KBM-7 (cell line): ENCODE results near the gene RAD17.
"Not testable (repeated sequence)": the region's sequence is repeated elsewhere in the genome, so short reads cannot be mapped to it uniquely, and the experiment has no call there.

Source experiments
- DNase-seq: peaks from one replicate; pipeline ENCODE4 v3.0.0-alpha.2; 2015
- in situ Hi-C: fragments of 300-500 bp; cut with MboI; formaldehyde crosslinking; loops from 2 replicates; pipeline ENCODE4 v1.14.3; 2020; ENCODE audit warnings: low sequenced_read_pairs, low pct_unique_long_range_greater_than_20kb, mixed read lengths

RAD17 gene

GRCh38 chr5:69368458-69369339 lies 919 bp upstream of the RAD17 start:
- peak; percentile 53 for DNase-seq
- in situ Hi-C loops: no loop called here

- DNase-seq: peak; percentile 16
- in situ Hi-C loops: not testable (repeated sequence)
Observed at GRCh38 chr5:69370335-69370734, 717 bp downstream of the RAD17 start.

GRCh38 chr5:69372394-69372793 lies 2.8 kb downstream of the RAD17 start:
- no peak for DNase-seq
- in situ Hi-C loops: no loop called here

DNA sequence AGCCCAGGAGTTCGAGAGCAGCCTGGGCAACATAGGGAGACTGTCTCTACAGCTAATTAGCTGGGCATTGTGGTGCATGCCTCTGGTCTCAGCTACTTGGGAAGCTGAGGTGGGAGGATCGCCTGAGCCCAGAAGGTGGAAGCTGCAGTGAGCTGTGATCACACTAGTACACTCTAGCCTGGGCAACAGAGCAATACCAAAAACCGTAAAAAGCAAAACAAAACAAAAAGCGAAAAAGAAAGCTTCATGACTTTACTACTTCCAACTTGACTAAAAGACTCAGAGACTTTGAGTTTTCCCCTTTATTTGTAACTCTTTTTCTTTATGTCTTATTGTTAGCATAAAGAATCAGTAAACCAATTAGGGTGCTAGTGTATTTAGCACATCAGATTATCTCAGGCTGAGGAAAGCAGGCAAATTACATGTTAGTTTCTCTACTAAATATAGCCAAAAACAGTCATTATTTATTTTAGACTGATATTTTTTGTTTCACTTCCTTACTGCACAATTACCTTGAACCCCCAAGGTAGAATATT lies 5.4 kb downstream of the RAD17 start:
- DNase-seq: no peak
- in situ Hi-C loops: no loop called here

- no peak for DNase-seq
- in situ Hi-C loops: no loop called here
Observed at GRCh38 chr5:69378376-69378775, 8.8 kb downstream of the RAD17 start.

- in situ Hi-C loops: no loop called here
- peak; percentile 33 for DNase-seq
Observed at GRCh38 chr5:69404659-69405330, 35.2 kb downstream of the RAD17 start.

DNA sequence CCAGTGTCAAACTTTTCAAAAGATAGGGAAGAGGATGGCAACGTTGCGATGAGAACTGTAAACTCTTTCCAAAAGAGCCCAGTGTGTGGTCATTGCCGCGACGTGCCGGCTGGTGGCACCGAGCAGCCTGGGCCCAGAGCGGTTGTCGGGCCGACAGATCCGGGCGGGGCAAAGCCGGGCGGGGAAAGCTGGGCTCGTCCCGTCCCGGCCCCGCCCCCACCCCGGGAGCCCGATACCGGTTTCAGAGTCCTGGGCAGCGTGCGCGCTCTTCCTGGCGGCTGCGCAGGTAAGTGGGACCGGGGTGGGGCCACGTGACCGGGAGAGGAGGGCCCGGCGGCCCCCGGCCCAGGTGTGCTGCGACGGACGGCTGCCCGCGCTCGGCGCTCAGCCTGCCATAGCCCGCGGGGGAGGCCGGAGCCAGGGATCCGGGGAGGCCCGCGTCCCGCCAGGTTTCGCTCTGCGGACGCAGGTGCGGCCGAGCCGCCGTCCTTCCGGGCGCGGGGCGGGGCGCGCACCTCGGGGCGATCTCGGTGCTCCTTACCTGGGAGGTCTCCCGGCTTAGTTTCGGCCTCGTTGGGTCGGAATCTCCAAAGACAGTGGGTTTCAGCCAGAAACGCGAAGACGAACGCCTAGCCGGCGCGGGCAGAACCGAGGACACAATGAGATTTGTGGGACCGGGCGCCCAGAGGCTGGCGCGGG lies 45.4 kb downstream of the RAD17 start, which contains the start of gene MARVELD2:
Gene MARVELD2 (plus strand): TSS at position 232 of the 699 bp plus-strand sequence. CDS start 4,270 bp downstream, outside the sequence.
- no peak for DNase-seq
- in situ Hi-C loops: no loop called here

DNA sequence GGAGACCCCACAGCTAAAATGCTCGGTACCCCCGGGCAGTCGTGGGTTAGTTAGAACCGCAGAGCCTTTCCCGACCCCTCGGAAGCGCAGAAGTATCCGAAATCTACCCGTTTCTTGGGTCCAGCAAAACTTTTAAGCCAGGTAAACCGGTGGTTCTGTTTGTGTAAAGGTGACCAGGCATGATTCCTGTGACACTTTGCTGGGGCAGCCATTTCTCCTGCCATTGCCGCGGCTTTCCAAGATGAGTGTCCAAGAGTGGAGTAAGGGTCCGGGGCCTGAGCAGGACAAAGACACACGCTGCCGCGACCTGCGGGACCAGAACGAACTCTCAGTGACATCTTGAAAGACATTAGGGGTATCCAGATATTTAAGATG lies 46.0 kb downstream of the RAD17 start:
- no peak for DNase-seq
- in situ Hi-C loops: no loop called here

GRCh38 chr5:69416180-69416579 lies 46.6 kb downstream of the RAD17 start:
- DNase-seq: no peak
- in situ Hi-C loops: no loop called here

- in situ Hi-C loops: no loop called here
- DNase-seq: no peak
Observed at GRCh38 chr5:69416699-69417098, 47.1 kb downstream of the RAD17 start.

GRCh38 chr5:69418554-69418953 lies 48.9 kb downstream of the RAD17 start:
- in situ Hi-C loops: no loop called here
- DNase-seq: no peak

GRCh38 chr5:69431424-69432303 lies 62.0 kb downstream of the RAD17 start:
- DNase-seq: no peak
- in situ Hi-C loops: no loop called here

DNA sequence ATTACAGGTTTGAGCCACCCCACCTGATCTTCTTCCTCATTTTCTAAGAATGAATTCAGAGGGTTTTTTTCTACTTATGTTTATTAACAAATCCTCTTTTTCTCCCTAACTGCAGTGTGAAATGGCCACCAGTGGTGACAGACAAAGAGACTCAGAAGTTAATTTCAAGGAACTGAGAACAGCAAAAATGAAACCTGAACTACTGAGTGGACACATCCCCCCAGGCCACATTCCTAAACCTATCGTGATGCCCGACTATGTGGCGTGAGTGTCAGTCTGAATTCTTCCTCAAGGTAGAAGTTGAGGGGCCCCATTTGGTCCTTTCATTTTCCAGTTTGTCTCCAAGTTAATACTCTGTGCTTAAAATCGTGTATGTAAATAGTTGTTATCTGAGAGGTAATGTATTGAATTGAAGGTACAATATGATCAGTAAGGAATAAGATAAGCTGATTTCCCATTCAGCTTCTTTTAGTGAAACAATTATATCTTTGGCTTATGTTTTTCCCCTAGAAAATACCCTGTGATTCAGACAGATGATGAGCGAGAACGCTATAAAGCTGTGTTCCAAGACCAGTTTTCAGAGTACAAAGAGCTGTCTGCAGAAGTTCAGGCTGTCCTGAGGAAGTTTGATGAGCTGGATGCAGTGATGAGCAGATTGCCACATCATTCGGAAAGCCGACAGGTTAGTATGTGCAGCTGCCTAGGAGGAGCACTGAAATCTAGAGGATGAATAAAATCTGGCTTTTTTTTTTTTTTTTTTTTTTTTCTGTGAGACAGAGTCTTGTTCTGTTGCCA lies 63.0 kb downstream of the RAD17 start:
- in situ Hi-C loops: no loop called here
- no peak for DNase-seq

DNA sequence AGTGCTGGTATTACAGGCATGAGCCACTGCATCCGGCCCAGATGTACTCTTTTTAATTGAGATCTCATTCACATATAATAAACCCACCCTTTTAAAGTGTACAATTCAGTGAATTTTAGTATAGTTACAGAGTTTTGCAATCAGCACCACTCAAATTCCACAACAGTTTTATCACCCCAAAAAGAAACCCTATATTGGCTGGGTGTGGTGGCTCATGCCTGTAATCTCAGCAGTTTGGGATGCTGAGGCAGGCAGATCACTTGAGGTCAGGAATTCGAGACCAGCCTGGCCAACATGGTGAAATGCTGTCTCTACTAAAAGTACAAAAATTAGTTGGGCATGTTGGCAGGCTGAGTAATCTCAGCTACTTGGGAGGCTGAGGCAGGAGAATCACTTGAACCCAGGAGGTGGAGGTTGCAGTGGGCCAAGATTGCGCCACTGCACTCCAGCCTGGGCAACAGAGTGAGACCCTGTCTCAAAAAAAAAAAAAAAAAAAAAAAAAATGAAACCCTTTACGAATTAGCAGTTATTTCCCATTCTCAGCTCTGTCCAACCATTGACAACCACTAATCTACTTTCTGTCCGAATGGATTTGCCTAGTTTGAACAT lies 65.8 kb downstream of the RAD17 start:
- in situ Hi-C loops, DNase-seq: not testable (repeated sequence)

DNA sequence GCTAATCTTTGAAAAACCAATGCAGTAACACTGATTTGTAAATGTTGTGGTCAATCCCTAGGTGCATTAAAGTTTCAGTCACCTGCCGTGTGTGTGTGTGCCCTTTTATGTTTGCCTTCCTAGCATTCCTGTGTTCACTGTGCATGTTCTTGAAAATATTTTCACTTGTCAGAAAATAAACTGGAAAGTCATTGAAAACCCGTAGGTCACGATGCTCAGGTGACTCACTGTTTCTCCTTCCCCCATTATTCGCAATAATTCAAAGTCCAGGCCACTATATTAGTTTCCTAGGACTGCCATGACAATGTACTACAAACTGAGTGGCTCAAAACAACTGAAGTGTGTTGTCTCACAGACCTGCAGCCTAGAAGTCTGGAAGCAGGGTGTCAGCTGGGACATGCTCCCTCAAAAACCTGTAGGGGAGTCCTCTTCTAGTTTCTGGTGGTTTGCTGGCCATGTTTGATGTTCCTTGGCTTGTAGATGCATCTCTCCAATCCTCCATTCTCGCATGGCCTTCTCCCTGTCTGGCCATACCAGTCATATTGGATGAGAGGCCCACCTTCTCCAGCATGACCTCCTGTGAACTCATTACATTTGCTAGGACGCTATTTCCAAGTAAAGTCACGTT lies 74.6 kb downstream of the RAD17 start:
- DNase-seq: no peak
- in situ Hi-C loops: no loop called here

DNA sequence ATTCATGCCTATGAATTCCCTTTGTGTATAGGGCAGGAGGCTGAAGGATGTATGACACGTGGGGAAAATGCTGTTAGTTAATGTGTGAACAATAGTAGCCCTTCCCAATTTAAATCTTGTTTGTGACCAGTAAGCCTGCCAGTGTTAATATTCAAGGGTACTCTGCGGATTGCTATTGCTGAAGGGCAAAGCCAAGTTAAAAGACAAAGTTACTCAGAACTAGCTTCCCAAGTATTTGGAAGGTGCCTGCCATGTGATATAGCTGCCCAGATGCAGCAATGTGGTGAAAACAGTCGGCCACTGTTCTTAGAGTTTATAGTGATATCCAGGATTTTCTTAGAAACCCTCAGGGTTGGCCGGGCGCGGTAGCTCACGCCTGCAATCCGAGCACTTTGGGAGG lies 79.9 kb downstream of the RAD17 start:
- in situ Hi-C loops: no loop called here
- no peak for DNase-seq

DNA sequence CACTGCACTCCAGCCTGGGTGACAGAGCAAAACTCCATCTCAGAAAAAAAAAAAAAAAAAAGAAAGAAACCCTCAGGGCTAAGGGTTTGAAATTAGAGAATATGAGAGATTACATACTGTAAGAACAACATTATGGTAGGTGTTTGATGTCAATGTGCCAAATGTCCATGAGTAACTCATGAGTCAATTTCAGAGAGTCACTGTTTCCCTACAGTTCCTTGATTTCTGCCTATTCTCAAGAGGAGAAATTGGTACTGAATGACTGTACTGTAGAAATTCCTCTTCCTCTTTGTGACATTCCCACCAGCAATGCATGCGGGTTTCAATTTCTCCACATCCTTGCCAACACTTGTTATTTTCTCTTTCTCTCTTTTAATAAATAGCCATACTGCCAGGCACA lies 80.5 kb downstream of the RAD17 start:
- DNase-seq: no peak
- in situ Hi-C loops: no loop called here
